ENCODE measurements around the gene TFB1M. TPM values are rescaled to one million over a fixed set of nuclear protein-coding genes. Genes with fewer than 3 reads are reported as not detected.

Gene TFB1M
- total RNA-seq, 2 experiments from 2014 or later, result 7.2 to 9.2 TPM

- ATAC-seq (ENCODE audit: poor library complexity) (no peak), DNase-seq (peak in 4 of 14 experiments; percentile 10 to 40 (median 18))
- Histone ChIP-seq H3K4me1 (ENCODE audit: insufficient read depth, low read length) (no peaks in the 10 kb centered on the region), H3K27ac (ENCODE audit: low read depth in 1 of 2, low read length in 2 of 2) (no peak overlapping the region), H3K36me3 (ENCODE audit: insufficient read depth, low read length) (peaks cover 2% of the 10 kb centered on the region), H3K27me3 (ENCODE audit: control insufficient read depth in 1 of 2, insufficient read depth in 2 of 2, low read length in 2 of 2) (no peaks in the 10 kb centered on the region), H3K9me3 (ENCODE audit: control insufficient read depth in 1 of 2, insufficient read depth in 1 of 2, low read length in 2 of 2) (no peaks in the 10 kb centered on the region), H3K4me3 (ENCODE audit: low read length) (no peak overlapping the region)
- ChIA-PET CTCF (interaction anchor here (0.7 to 1.3 kb wide), 5 partner anchors 70 to 383 kb away, joined by 3 to 10 read pairs (median 3); no protein-coding TSS in a partner anchor), POLR2A (no interaction called here)
- peaks cover 28% of the 10 kb centered on the region for H3K36me3 Mint-ChIP-seq (ENCODE audit: low read depth)
- no peaks in the 10 kb centered on the region for H3K9me3 Mint-ChIP-seq
- H3K4me1 Mint-ChIP-seq (ENCODE audit: low read depth), result no peaks in the 10 kb centered on the region
- H3K27ac Mint-ChIP-seq, result no peak overlapping the region
- no peak overlapping the region for H3K4me3 Mint-ChIP-seq
- TF ChIP-seq CTCF (IDR thresholded peaks at IDR 0.05), result no peak
- intact Hi-C loops (cut with DNase I, micrococcal nuclease), result loop anchor here in 1 of 2 experiments (5.0 kb wide), 1 partner anchor 71 kb away; no protein-coding TSS in a partner anchor
- no peaks in the 10 kb centered on the region for H3K27me3 Mint-ChIP-seq
These were observed 66.0 kb downstream of the TFB1M start for GRCh38 chr6:155248008-155249001.

GRCh38 chr6:155247618-155248007 is 66.7 kb downstream of the TFB1M start:
- Mint-ChIP-seq H3K36me3 (ENCODE audit: low read depth) (peaks cover 22% of the 10 kb centered on the region), H3K27ac (no peak overlapping the region), H3K27me3 (no peaks in the 10 kb centered on the region), H3K4me1 (ENCODE audit: low read depth) (no peaks in the 10 kb centered on the region), H3K4me3 (no peak overlapping the region), H3K9me3 (no peaks in the 10 kb centered on the region)
- DNase-seq, result no peak
- Histone ChIP-seq H3K9me3 (ENCODE audit: control insufficient read depth in 1 of 2, insufficient read depth in 1 of 2, low read length in 2 of 2) (no peaks in the 10 kb centered on the region), H3K36me3 (ENCODE audit: insufficient read depth, low read length) (peaks cover 2% of the 10 kb centered on the region), H3K4me3 (ENCODE audit: low read length) (no peak overlapping the region), H3K27me3 (ENCODE audit: control insufficient read depth in 1 of 2, insufficient read depth in 2 of 2, low read length in 2 of 2) (no peaks in the 10 kb centered on the region), H3K4me1 (ENCODE audit: insufficient read depth, low read length) (no peaks in the 10 kb centered on the region), H3K27ac (ENCODE audit: low read depth in 1 of 2, low read length in 2 of 2) (no peak overlapping the region)
- TF ChIP-seq CTCF (IDR thresholded peaks at IDR 0.05), result no peak
- intact Hi-C loops (cut with DNase I, micrococcal nuclease), result loop anchor here in 1 of 2 experiments (5.0 kb wide), 1 partner anchor 70 kb away; no protein-coding TSS in a partner anchor
- ATAC-seq (ENCODE audit: poor library complexity), result no peak
- POLR2A ChIA-PET, result no interaction called here
- CTCF ChIA-PET, result interaction anchor here (0.8 to 1.3 kb wide), 2 partner anchors 75 to 382 kb away, joined by 3 read pairs; no protein-coding TSS in a partner anchor

- intact Hi-C loops (cut with DNase I, micrococcal nuclease), result loop anchor here in 1 of 2 experiments (5.0 kb wide), 1 partner anchor 70 kb away; no protein-coding TSS in a partner anchor
- Histone ChIP-seq H3K9me3 (ENCODE audit: control insufficient read depth in 1 of 2, insufficient read depth in 1 of 2, low read length in 2 of 2) (no peaks in the 10 kb centered on the region), H3K27me3 (ENCODE audit: control insufficient read depth in 1 of 2, insufficient read depth in 2 of 2, low read length in 2 of 2) (no peaks in the 10 kb centered on the region), H3K4me1 (ENCODE audit: insufficient read depth, low read length) (no peaks in the 10 kb centered on the region), H3K27ac (ENCODE audit: low read depth in 1 of 2, low read length in 2 of 2) (no peak overlapping the region), H3K36me3 (ENCODE audit: insufficient read depth, low read length) (no peaks in the 10 kb centered on the region), H3K4me3 (ENCODE audit: low read length) (no peak overlapping the region)
- Mint-ChIP-seq H3K9me3 (no peaks in the 10 kb centered on the region), H3K27ac (no peak overlapping the region), H3K4me3 (no peak overlapping the region), H3K27me3 (no peaks in the 10 kb centered on the region), H3K4me1 (ENCODE audit: low read depth) (no peaks in the 10 kb centered on the region), H3K36me3 (ENCODE audit: low read depth) (peaks cover 19% of the 10 kb centered on the region)
- CTCF ChIA-PET, result no interaction called here
- no peak for DNase-seq
- POLR2A ChIA-PET, result no interaction called here
- ATAC-seq (ENCODE audit: poor library complexity), result no peak
- no peak for TF ChIP-seq CTCF (IDR thresholded peaks at IDR 0.05)
These were observed 67.5 kb downstream of the TFB1M start for GRCh38 chr6:155246825-155247224.

Measured in CD4-positive, alpha-beta T cell (primary cell).